K562 (cell line): ENCODE measurements around the gene KPNA4. TPM values are rescaled to one million over a fixed set of nuclear protein-coding genes. Genes with fewer than 3 reads are reported as not detected.
A peak's percentile ranks its signal among the peaks of the same experiment; 100 is the strongest.

Experiments
- ARID1B ChIP-seq: fragments of 450-650 bp; IDR thresholded peaks from 2 replicates; pipeline ENCODE4 v1.6.1; 2016; ENCODE audit warnings: antibody characterized with exemption, mild to moderate bottlenecking, inconsistent platforms
- ATF6 ChIP-seq: sonication (generic); formaldehyde crosslinking; IDR thresholded peaks from 2 replicates; pipeline ENCODE4 v1.4.0; 2020; ENCODE audit warnings: mild to moderate bottlenecking, missing genetic modification reagents
- CBX3 ChIP-seq, 2 experiments: IDR thresholded peaks; 1 replicate in 1 of 2; 2 replicates in 1 of 2; pipeline ENCODE4 v1.6.1; 2012; ENCODE audit warnings: inconsistent platforms in 2 of 2, low read length in 2 of 2, borderline replicate concordance in 1 of 2, control low read depth in 1 of 2
- DLX4 ChIP-seq: fragments of 250-450 bp; sonication (Bioruptor Pico); IDR thresholded peaks from 2 replicates; pipeline ENCODE4 v1.6.1; 2021; ENCODE audit warnings: mild to moderate bottlenecking
- GABPA ChIP-seq: fragments of 200-800 bp; sonication (Bioruptor generic); conservative IDR thresholded peaks from 2 replicates; pipeline ENCODE4 v1.6.1; 2016; ENCODE audit warnings: low read depth, missing genetic modification characterization, missing compliant biosample characterization
- PML ChIP-seq: IDR thresholded peaks from 2 replicates; pipeline ENCODE4 v1.6.1; 2012; ENCODE audit warnings: low read length, inconsistent platforms
- POLR2H ChIP-seq: IDR thresholded peaks from 2 replicates; pipeline ENCODE4 v1.6.1; 2016; ENCODE audit warnings: missing genetic modification characterization, low read depth, mild to moderate bottlenecking, control low read depth, missing compliant biosample characterization, moderate library complexity
- PTBP1 ChIP-seq: fragments of 200-400 bp; formaldehyde crosslinking; IDR thresholded peaks from 2 replicates; pipeline ENCODE4 v1.6.1; 2017; ENCODE audit warnings: low read depth, low read length
- RB1 ChIP-seq: fragments of 450-650 bp; IDR thresholded peaks from 2 replicates; pipeline ENCODE4 v1.6.1; 2017; ENCODE audit warnings: low read depth, mild to moderate bottlenecking
- SETDB1 ChIP-seq: IDR thresholded peaks from one replicate; pipeline ENCODE4 v1.6.1; 2012; ENCODE audit warnings: low read length, control low read depth, inconsistent platforms
- TFAP4 ChIP-seq: sonication (generic); formaldehyde crosslinking; IDR thresholded peaks from 2 replicates; pipeline ENCODE4 v1.8.0; 2022; ENCODE audit warnings: missing genetic modification reagents, mild to moderate bottlenecking, moderate library complexity, borderline replicate concordance
- TOE1 ChIP-seq, 2 experiments: fragments of 450-650 bp in 1 of 2; sonication (generic) in 1 of 2; formaldehyde crosslinking in 1 of 2; IDR thresholded peaks; 2 replicates each; pipeline versions ENCODE4 v1.7.1 to v1.8.0; 2016 to 2022; ENCODE audit warnings: borderline replicate concordance in 2 of 2, mild to moderate bottlenecking in 2 of 2, antibody characterized with exemption in 1 of 2, inconsistent platforms in 1 of 2, low read depth in 1 of 2, missing genetic modification reagents in 1 of 2, moderate library complexity in 1 of 2
- VEZF1 ChIP-seq: fragments of 200-800 bp; sonication (Bioruptor generic); IDR thresholded peaks from 2 replicates; pipeline ENCODE4 v1.6.1; 2017; ENCODE audit warnings: missing genetic modification characterization, missing compliant biosample characterization
- ZBTB7A ChIP-seq: IDR thresholded peaks from 2 replicates; pipeline ENCODE4 v1.6.1; 2011; ENCODE audit warnings: low read depth, mild to moderate bottlenecking, low read length, moderate library complexity, borderline replicate concordance; ENCODE audit not compliant: control insufficient read depth
- ZNF3 ChIP-seq: fragments of 250-450 bp; sonication (Bioruptor Pico); IDR thresholded peaks from 2 replicates; pipeline ENCODE4 v1.5.0; 2021; ENCODE audit warnings: mild to moderate bottlenecking, moderate library complexity
- polyA plus RNA-seq, 8 experiments: library from polyadenylated mRNA; depleted of rRNA in 4 of 8; stranded (reverse) in 5 of 8; unstranded in 3 of 8; fragments of >200 nt; fragmentation: Nextera tagmentation in 2 of 8; fragmentation: Illumina TruSeq in 1 of 8; extraction: Ambion mirVana in 2 of 8; extraction: Trizol in 1 of 8; gene quantifications; 2 replicates each; pipeline versions ENCODE4 v1.2.1 to v1.2.3, GENCODE V29; 2011 to 2014; ENCODE audit warnings: inconsistent platforms in 1 of 8, missing spikeins in 1 of 8
- total RNA-seq, 7 experiments: library from RNA; depleted of rRNA in 6 of 7; stranded (reverse); fragments of >200 nt in 6 of 7; fragmentation: Illumina TruSeq in 2 of 7; extraction: Trizol in 2 of 7; gene quantifications; 2 replicates each; pipeline versions ENCODE4 v1.2.1 to v1.2.3, GENCODE V29; 2011 to 2021; ENCODE audit warnings: low replicate concordance in 1 of 7

The KPNA4 gene
- total and polyA plus RNA-seq, 9 of the 15 experiments (the other 6 are each of a cell fraction or from before 2014, with no cell fraction given) = 13.9 to 66.6 (median 34.5) TPM

- TF ChIP-seq TOE1 (IDR thresholded peaks at IDR 0.05; ENCODE audit: borderline replicate concordance) (peak; percentile 79), TOE1 (CRISPR knock-in tag; IDR thresholded peaks at IDR 0.05; ENCODE audit: borderline replicate concordance, low read depth) (no peak), ZBTB7A (peak; percentile 34; the same call in 1 of the 2 replicates), PML (peak; percentile 57; the same call in 1 of the 2 replicates), TFAP4 (CRISPR knock-in tag) (peak; percentile 77), DLX4 (CRISPR knock-in tag) (no peak), PTBP1 (no peak), GABPA (peak; percentile 78), SETDB1 (no peak), CBX3 (IDR thresholded peaks at IDR 0.05; ENCODE audit: borderline replicate concordance in 1 of 2, low read length in 2 of 2) (peak in 1 of 2 experiments; percentile 62; a peak in 2 of 3 replicates), RB1 (0 out of 2 replicates have a peak, but pooled peaks have one; percentile 13), ZNF3 (CRISPR knock-in tag) (no peak), ATF6 (peak; percentile 55; the same call in 1 of the 2 replicates), VEZF1 (CRISPR knock-in tag) (peak; percentile 94), POLR2H (tag) (peak; percentile 87), ARID1B (peak; percentile 58; the same call in 1 of the 2 replicates)
Measured at GRCh38 chr3:160565442-160566403, at the start of gene KPNA4 (continued).
